ENCODE measurements around the gene ZSWIM1. TPM values are rescaled to one million over a fixed set of nuclear protein-coding genes. Genes with fewer than 3 reads are reported as not detected.
A peak's percentile ranks its signal among the peaks of the same experiment; 100 is the strongest.

ZSWIM1 gene
- 10.8 and 19.0 TPM in 2 replicates for total RNA-seq (2014; rRNA removed; shearing (Covaris generic); ENCODE audit: low replicate concordance)

- Histone ChIP-seq H3K9me3 (ENCODE audit: low read length) (no peaks in the 10 kb centered on the region), H2AFZ (ENCODE audit: low read length) (peak within 1 kb of the TSS; percentile 59; the same call in 1 of the 2 replicates), H3K4me1 (ENCODE audit: low read length) (peaks cover 12% of the 10 kb centered on the region), H3K79me2 (ENCODE audit: low read length) (peaks cover 34% of the 10 kb centered on the region), H3K9me2 (replicated peaks; ENCODE audit: insufficient read depth, low read length) (no peaks in the 10 kb centered on the region), H3K27ac (ENCODE audit: low read length) (peak within 1 kb of the TSS; percentile 63; the same call in 1 of the 2 replicates), H3K9ac (ENCODE audit: low read length) (peak within 1 kb of the TSS; percentile 95), H4K20me1 (ENCODE audit: insufficient read depth, low read depth, low read length) (no peaks in the 10 kb centered on the region), H3K4me3 (ENCODE audit: low read length) (peak within 1 kb of the TSS; percentile 99), H3K27me3 (ENCODE audit: low read length) (no peaks in the 10 kb centered on the region), H3K4me2 (ENCODE audit: low read depth, low read length, poor library complexity, severe bottlenecking) (peak within 1 kb of the TSS; percentile 98), H3K36me3 (ENCODE audit: insufficient read depth, low read length) (peaks cover 17% of the 10 kb centered on the region)
- peak; percentile 100 for DNase-seq
Measured at GRCh38 chr20:45880988-45881788, at the start of gene ZSWIM1. Gene ZSWIM1 (plus strand): TSS chr20:45881227. CDS start chr20:45882593, 1,366 bp downstream.

- no peaks in the 10 kb centered on the region for H3K9me2 ChIP-seq (replicated peaks; ENCODE audit: insufficient read depth, low read length)
- H3K4me1 ChIP-seq (ENCODE audit: low read length) = no peaks in the 10 kb centered on the region
- no peak overlapping the region for H3K9ac ChIP-seq (ENCODE audit: low read length)
- no peaks in the 10 kb centered on the region for H3K79me2 ChIP-seq (ENCODE audit: low read length)
- no peaks in the 10 kb centered on the region for H3K27me3 ChIP-seq (ENCODE audit: low read length)
- no peaks in the 10 kb centered on the region for H3K36me3 ChIP-seq (ENCODE audit: insufficient read depth, low read length)
- no peak overlapping the region for H3K27ac ChIP-seq (ENCODE audit: low read length)
- no peak for DNase-seq
- H3K9me3 ChIP-seq (ENCODE audit: low read length) = no peaks in the 10 kb centered on the region
- H2AFZ ChIP-seq (ENCODE audit: low read length) = no peak overlapping the region
- H3K4me2 ChIP-seq (ENCODE audit: low read depth, low read length, poor library complexity, severe bottlenecking) = no peak overlapping the region
- H3K4me3 ChIP-seq (ENCODE audit: low read length) = no peak overlapping the region
- H4K20me1 ChIP-seq (ENCODE audit: insufficient read depth, low read depth, low read length) = no peaks in the 10 kb centered on the region
Measured at GRCh38 chr20:45832619-45833018, 48.4 kb upstream of the ZSWIM1 start.

- Histone ChIP-seq H3K36me3 (ENCODE audit: insufficient read depth, low read length) (no peaks in the 10 kb centered on the region), H3K9me2 (replicated peaks; ENCODE audit: insufficient read depth, low read length) (no peaks in the 10 kb centered on the region), H3K4me3 (ENCODE audit: low read length) (no peak within 1 kb of the TSS), H4K20me1 (ENCODE audit: insufficient read depth, low read depth, low read length) (no peaks in the 10 kb centered on the region), H3K27me3 (ENCODE audit: low read length) (no peaks in the 10 kb centered on the region), H2AFZ (ENCODE audit: low read length) (no peak within 1 kb of the TSS), H3K4me2 (ENCODE audit: low read depth, low read length, poor library complexity, severe bottlenecking) (no peak within 1 kb of the TSS), H3K9ac (ENCODE audit: low read length) (no peak within 1 kb of the TSS), H3K9me3 (ENCODE audit: low read length) (no peaks in the 10 kb centered on the region), H3K4me1 (ENCODE audit: low read length) (no peaks in the 10 kb centered on the region), H3K27ac (ENCODE audit: low read length) (no peak within 1 kb of the TSS), H3K79me2 (ENCODE audit: low read length) (no peaks in the 10 kb centered on the region)
- DNase-seq = no peak
Measured at GRCh38 chr20:45833030-45833882, 47.8 kb upstream of the ZSWIM1 start, which contains the start of gene SNX21. Gene SNX21 (plus strand): TSS chr20:45833799. CDS start chr20:45833920, 121 bp downstream.

- Histone ChIP-seq H2AFZ (ENCODE audit: low read length) (no peak overlapping the region), H3K27me3 (ENCODE audit: low read length) (no peaks in the 10 kb centered on the region), H4K20me1 (ENCODE audit: insufficient read depth, low read depth, low read length) (no peaks in the 10 kb centered on the region), H3K27ac (ENCODE audit: low read length) (no peak overlapping the region), H3K4me2 (ENCODE audit: low read depth, low read length, poor library complexity, severe bottlenecking) (no peak overlapping the region), H3K4me1 (ENCODE audit: low read length) (no peaks in the 10 kb centered on the region), H3K9me3 (ENCODE audit: low read length) (no peaks in the 10 kb centered on the region), H3K9me2 (replicated peaks; ENCODE audit: insufficient read depth, low read length) (no peaks in the 10 kb centered on the region), H3K79me2 (ENCODE audit: low read length) (no peaks in the 10 kb centered on the region), H3K9ac (ENCODE audit: low read length) (no peak overlapping the region), H3K36me3 (ENCODE audit: insufficient read depth, low read length) (no peaks in the 10 kb centered on the region), H3K4me3 (ENCODE audit: low read length) (no peak overlapping the region)
- DNase-seq = no peak
Measured at GRCh38 chr20:45833883-45834796, 46.9 kb upstream of the ZSWIM1 start.

GRCh38 chr20:45834797-45835161, 46.2 kb upstream of the ZSWIM1 start:
- no peaks in the 10 kb centered on the region for H3K36me3 ChIP-seq (ENCODE audit: insufficient read depth, low read length)
- no peak overlapping the region for H3K4me2 ChIP-seq (ENCODE audit: low read depth, low read length, poor library complexity, severe bottlenecking)
- no peaks in the 10 kb centered on the region for H4K20me1 ChIP-seq (ENCODE audit: insufficient read depth, low read depth, low read length)
- DNase-seq = no peak
- no peaks in the 10 kb centered on the region for H3K9me3 ChIP-seq (ENCODE audit: low read length)
- no peak overlapping the region for H3K4me3 ChIP-seq (ENCODE audit: low read length)
- H3K27ac ChIP-seq (ENCODE audit: low read length) = no peak overlapping the region
- H3K4me1 ChIP-seq (ENCODE audit: low read length) = no peaks in the 10 kb centered on the region
- H3K9ac ChIP-seq (ENCODE audit: low read length) = no peak overlapping the region
- H3K9me2 ChIP-seq (replicated peaks; ENCODE audit: insufficient read depth, low read length) = no peaks in the 10 kb centered on the region
- H3K79me2 ChIP-seq (ENCODE audit: low read length) = no peaks in the 10 kb centered on the region
- no peaks in the 10 kb centered on the region for H3K27me3 ChIP-seq (ENCODE audit: low read length)
- H2AFZ ChIP-seq (ENCODE audit: low read length) = no peak overlapping the region

GRCh38 chr20:45835329-45835765, 45.7 kb upstream of the ZSWIM1 start:
- Histone ChIP-seq H2AFZ (ENCODE audit: low read length) (no peak overlapping the region), H3K4me2 (ENCODE audit: low read depth, low read length, poor library complexity, severe bottlenecking) (no peak overlapping the region), H3K4me1 (ENCODE audit: low read length) (no peaks in the 10 kb centered on the region), H3K27ac (ENCODE audit: low read length) (no peak overlapping the region), H3K9me2 (replicated peaks; ENCODE audit: insufficient read depth, low read length) (no peaks in the 10 kb centered on the region), H3K9me3 (ENCODE audit: low read length) (no peaks in the 10 kb centered on the region), H4K20me1 (ENCODE audit: insufficient read depth, low read depth, low read length) (no peaks in the 10 kb centered on the region), H3K4me3 (ENCODE audit: low read length) (no peak overlapping the region), H3K36me3 (ENCODE audit: insufficient read depth, low read length) (no peaks in the 10 kb centered on the region), H3K9ac (ENCODE audit: low read length) (no peak overlapping the region), H3K79me2 (ENCODE audit: low read length) (no peaks in the 10 kb centered on the region), H3K27me3 (ENCODE audit: low read length) (no peaks in the 10 kb centered on the region)
- peak; percentile 51 for DNase-seq

GRCh38 chr20:45835825-45836224, 45.2 kb upstream of the ZSWIM1 start:
- H3K79me2 ChIP-seq (ENCODE audit: low read length) = no peaks in the 10 kb centered on the region
- no peak overlapping the region for H3K9ac ChIP-seq (ENCODE audit: low read length)
- H4K20me1 ChIP-seq (ENCODE audit: insufficient read depth, low read depth, low read length) = no peaks in the 10 kb centered on the region
- H3K27me3 ChIP-seq (ENCODE audit: low read length) = no peaks in the 10 kb centered on the region
- no peaks in the 10 kb centered on the region for H3K9me2 ChIP-seq (replicated peaks; ENCODE audit: insufficient read depth, low read length)
- H3K4me2 ChIP-seq (ENCODE audit: low read depth, low read length, poor library complexity, severe bottlenecking) = no peak overlapping the region
- H3K27ac ChIP-seq (ENCODE audit: low read length) = no peak overlapping the region
- no peaks in the 10 kb centered on the region for H3K36me3 ChIP-seq (ENCODE audit: insufficient read depth, low read length)
- no peaks in the 10 kb centered on the region for H3K9me3 ChIP-seq (ENCODE audit: low read length)
- no peaks in the 10 kb centered on the region for H3K4me1 ChIP-seq (ENCODE audit: low read length)
- no peak overlapping the region for H3K4me3 ChIP-seq (ENCODE audit: low read length)
- H2AFZ ChIP-seq (ENCODE audit: low read length) = no peak overlapping the region
- no peak for DNase-seq
